NB4 (cell line): ENCODE data around the gene TMEM252.

Experiments used
- MYC ChIP-seq: IDR thresholded peaks from 2 replicates; pipeline ENCODE4 v1.6.1; 2011; ENCODE audit warnings: low read depth, low read length
- POLR2A ChIP-seq: IDR thresholded peaks from 2 replicates; pipeline ENCODE4 v1.6.1; 2011; ENCODE audit warnings: mild to moderate bottlenecking; ENCODE audit not compliant: insufficient read length; ENCODE audit errors: extremely low read depth
- TF ChIP-seq, protein P1 (sequence below): IDR thresholded peaks from one replicate; pipeline ENCODE4 v1.5.1; 2012; ENCODE audit warnings: low read depth, low read length
- TF ChIP-seq, protein P2 (sequence below): IDR thresholded peaks from 2 replicates; pipeline ENCODE4 v1.6.1; 2011; ENCODE audit warnings: low read depth, low read length

DNA sequence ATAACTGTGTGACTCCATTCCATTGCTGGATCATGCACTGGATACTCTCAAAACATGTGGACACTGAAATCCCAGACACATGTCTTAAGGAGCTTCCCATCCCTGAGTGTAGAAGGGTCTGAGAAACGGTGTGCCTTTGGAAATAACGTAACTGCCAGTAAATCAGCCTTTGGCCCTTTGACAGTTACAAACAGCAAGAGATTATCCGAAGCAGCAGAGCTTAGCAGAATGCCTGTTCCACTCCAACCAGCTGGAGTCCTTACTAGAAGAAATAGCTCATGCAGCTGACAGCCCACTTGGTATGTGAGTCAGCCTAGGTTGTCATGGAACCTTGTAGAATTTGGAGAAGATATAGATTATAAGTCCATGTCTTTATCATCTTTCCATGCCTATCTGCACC lies 7.0 kb downstream of the TMEM252 start:
- TF ChIP-seq, protein P1, sequence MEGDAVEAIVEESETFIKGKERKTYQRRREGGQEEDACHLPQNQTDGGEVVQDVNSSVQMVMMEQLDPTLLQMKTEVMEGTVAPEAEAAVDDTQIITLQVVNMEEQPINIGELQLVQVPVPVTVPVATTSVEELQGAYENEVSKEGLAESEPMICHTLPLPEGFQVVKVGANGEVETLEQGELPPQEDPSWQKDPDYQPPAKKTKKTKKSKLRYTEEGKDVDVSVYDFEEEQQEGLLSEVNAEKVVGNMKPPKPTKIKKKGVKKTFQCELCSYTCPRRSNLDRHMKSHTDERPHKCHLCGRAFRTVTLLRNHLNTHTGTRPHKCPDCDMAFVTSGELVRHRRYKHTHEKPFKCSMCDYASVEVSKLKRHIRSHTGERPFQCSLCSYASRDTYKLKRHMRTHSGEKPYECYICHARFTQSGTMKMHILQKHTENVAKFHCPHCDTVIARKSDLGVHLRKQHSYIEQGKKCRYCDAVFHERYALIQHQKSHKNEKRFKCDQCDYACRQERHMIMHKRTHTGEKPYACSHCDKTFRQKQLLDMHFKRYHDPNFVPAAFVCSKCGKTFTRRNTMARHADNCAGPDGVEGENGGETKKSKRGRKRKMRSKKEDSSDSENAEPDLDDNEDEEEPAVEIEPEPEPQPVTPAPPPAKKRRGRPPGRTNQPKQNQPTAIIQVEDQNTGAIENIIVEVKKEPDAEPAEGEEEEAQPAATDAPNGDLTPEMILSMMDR = no peak
- TF ChIP-seq, protein P2, sequence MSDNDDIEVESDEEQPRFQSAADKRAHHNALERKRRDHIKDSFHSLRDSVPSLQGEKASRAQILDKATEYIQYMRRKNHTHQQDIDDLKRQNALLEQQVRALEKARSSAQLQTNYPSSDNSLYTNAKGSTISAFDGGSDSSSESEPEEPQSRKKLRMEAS = no peak
- TF ChIP-seq MYC = no peak
- TF ChIP-seq POLR2A = no peak
